ENCODE results near the gene RAI14. TPM values are rescaled to one million over a fixed set of nuclear protein-coding genes. Genes with fewer than 3 reads are reported as not detected.
"Not testable (repeated sequence)": the region's sequence is repeated elsewhere in the genome, so short reads cannot be mapped to it uniquely, and the experiment has no call there.

RAI14 gene
- total and polyA plus RNA-seq, 4 experiments from 2014 or later, result 0.15 to 2.6 (median 2.1) TPM

- Mint-ChIP-seq H3K36me3 (peaks cover 2 to 15% of the 10 kb centered on the region in 2 donors), H3K9me3 (peaks cover 0 to 2% (median 0%) of the 10 kb centered on the region in 8 donors), H3K4me3 (no peak overlapping the region), H3K27ac (no peak overlapping the region), H3K27me3 (peaks cover 0 to 6% of the 10 kb centered on the region in 2 donors), H3K4me1 (no peaks in the 10 kb centered on the region)
- Histone ChIP-seq H3K27me3 (ENCODE audit: insufficient read depth, low read length) (no peaks in the 10 kb centered on the region), H3K4me3 (ENCODE audit: low read length in 2 of 2) (no peak overlapping the region), H3K4me1 (ENCODE audit: insufficient read depth, low read length) (no peaks in the 10 kb centered on the region), H3K27ac (ENCODE audit: low read depth, low read length) (no peak overlapping the region), H3K9me3 (ENCODE audit: control insufficient read depth in 1 of 2, low read length in 2 of 2) (no peaks in the 10 kb centered on the region), H3K36me3 (ENCODE audit: insufficient read depth, low read length) (no peaks in the 10 kb centered on the region)
- ChIA-PET POLR2A (ENCODE audit: partially characterized antibody) (no interaction called here), CTCF (ENCODE audit: partially characterized antibody) (no interaction called here)
- DNase-seq, result no peak
- intact Hi-C loops (cut with micrococcal nuclease), result no loop called here
Measured at GRCh38 chr5:34767180-34767579, 111.1 kb downstream of the RAI14 start.

DNA sequence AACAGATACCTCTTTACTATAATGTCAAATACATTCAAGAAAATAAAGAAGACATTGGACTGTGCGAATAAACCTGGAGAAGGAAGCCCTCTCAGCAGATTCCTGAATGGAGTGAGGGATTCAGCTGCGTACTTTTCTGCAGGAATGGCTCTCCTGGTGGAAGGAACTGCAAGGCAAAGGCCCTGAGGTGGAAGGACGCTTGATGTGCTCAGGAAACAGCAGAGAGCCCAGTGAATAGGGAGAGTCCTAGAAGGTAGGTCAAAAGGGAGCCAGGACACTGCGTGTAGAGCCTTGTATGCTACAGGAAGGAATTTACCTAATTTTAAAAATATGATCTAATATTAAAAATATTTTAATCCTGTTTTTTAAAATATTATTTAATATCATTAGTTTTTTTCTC is 114.4 kb downstream of the RAI14 start:
- peaks cover 3 to 4% of the 10 kb centered on the region in 2 donors for H3K36me3 Mint-ChIP-seq
- H3K4me1 ChIP-seq (ENCODE audit: insufficient read depth, low read length), result no peaks in the 10 kb centered on the region
- DNase-seq, result no peak
- POLR2A ChIA-PET (ENCODE audit: partially characterized antibody), result no interaction called here
- H3K27me3 Mint-ChIP-seq, result peaks cover 5 to 10% of the 10 kb centered on the region in 2 donors
- no peaks in the 10 kb centered on the region for H3K27me3 ChIP-seq (ENCODE audit: insufficient read depth, low read length)
- no peaks in the 10 kb centered on the region for H3K36me3 ChIP-seq (ENCODE audit: insufficient read depth, low read length)
- intact Hi-C loops (cut with micrococcal nuclease), result no loop called here
- no peak overlapping the region for H3K27ac ChIP-seq (ENCODE audit: low read depth, low read length)
- peaks cover 0 to 24% (median 15%) of the 10 kb centered on the region in 8 donors for H3K9me3 Mint-ChIP-seq
- no peaks in the 10 kb centered on the region for H3K9me3 ChIP-seq (ENCODE audit: control insufficient read depth in 1 of 2, low read length in 2 of 2)
- H3K27ac Mint-ChIP-seq, result no peak overlapping the region
- no peak overlapping the region for H3K4me3 ChIP-seq (ENCODE audit: low read length in 2 of 2)
- H3K4me1 Mint-ChIP-seq, result no peaks in the 10 kb centered on the region
- H3K4me3 Mint-ChIP-seq, result no peak overlapping the region
- CTCF ChIA-PET (ENCODE audit: partially characterized antibody), result no interaction called here

GRCh38 chr5:34771076-34771475 is 114.9 kb downstream of the RAI14 start:
- POLR2A ChIA-PET (ENCODE audit: partially characterized antibody), result no interaction called here
- peaks cover 3 to 4% of the 10 kb centered on the region in 2 donors for H3K36me3 Mint-ChIP-seq
- H3K9me3 ChIP-seq (ENCODE audit: control insufficient read depth in 1 of 2, low read length in 2 of 2), result no peaks in the 10 kb centered on the region
- H3K4me3 ChIP-seq (ENCODE audit: low read length in 2 of 2), result no peak overlapping the region
- peaks cover 6 to 10% of the 10 kb centered on the region in 2 donors for H3K27me3 Mint-ChIP-seq
- H3K36me3 ChIP-seq (ENCODE audit: insufficient read depth, low read length), result no peaks in the 10 kb centered on the region
- H3K27ac ChIP-seq (ENCODE audit: low read depth, low read length), result no peak overlapping the region
- no peaks in the 10 kb centered on the region for H3K4me1 ChIP-seq (ENCODE audit: insufficient read depth, low read length)
- intact Hi-C loops (cut with micrococcal nuclease), result no loop called here
- DNase-seq, result no peak
- peaks cover 2 to 28% (median 17%) of the 10 kb centered on the region in 8 donors for H3K9me3 Mint-ChIP-seq
- no peaks in the 10 kb centered on the region for H3K4me1 Mint-ChIP-seq
- CTCF ChIA-PET (ENCODE audit: partially characterized antibody), result no interaction called here
- peak overlapping the region in 1 of 7 donors; percentile 6 for H3K27ac Mint-ChIP-seq
- H3K27me3 ChIP-seq (ENCODE audit: insufficient read depth, low read length), result no peaks in the 10 kb centered on the region
- no peak overlapping the region for H3K4me3 Mint-ChIP-seq

DNA sequence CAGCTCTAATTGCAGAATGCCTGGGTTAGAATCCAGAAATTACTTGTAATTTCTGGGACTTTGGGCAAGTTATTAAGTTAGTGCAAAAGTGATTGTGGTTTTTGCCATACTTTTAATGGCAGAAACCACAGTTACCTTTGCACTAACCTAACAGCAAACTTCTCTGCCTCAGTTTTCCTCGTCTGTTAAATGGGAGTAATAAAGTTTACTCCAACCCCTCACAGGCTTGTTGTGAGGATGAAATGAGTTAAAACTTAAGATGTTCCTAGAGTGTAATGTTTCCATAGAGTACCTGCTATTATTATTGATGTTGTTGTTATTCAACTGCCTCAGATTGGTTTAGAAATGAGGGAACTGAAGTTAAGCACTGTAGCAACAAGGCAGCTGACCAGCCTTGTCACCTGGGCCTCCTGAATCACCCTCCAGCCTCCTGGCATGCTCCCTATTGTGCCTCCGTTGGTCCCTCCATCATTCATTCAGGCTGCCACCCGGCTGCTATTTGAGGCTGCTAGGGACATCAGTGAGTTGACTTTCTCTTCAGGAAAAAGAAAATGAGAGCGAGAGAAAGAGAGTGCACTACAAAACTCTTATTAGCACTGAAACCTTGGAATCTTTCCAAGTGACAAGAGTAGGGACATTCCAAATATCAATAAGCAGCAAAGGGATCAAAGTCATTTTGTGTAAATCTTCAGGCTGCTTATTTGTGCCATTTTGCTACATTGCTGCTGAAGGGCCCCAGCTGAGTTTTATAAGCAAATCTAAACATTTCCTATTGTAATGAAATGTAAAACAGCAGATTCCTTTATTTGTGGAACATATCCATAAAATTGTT is 116.4 kb downstream of the RAI14 start:
- ChIA-PET CTCF (ENCODE audit: partially characterized antibody) (no interaction called here), POLR2A (ENCODE audit: partially characterized antibody) (no interaction called here)
- Mint-ChIP-seq H3K9me3 (peaks cover 2 to 33% (median 17%) of the 10 kb centered on the region in 8 donors), H3K36me3 (peaks cover 2 to 3% of the 10 kb centered on the region in 2 donors), H3K4me1 (no peaks in the 10 kb centered on the region), H3K4me3 (no peak overlapping the region), H3K27ac (no peak overlapping the region), H3K27me3 (peaks cover 6 to 9% of the 10 kb centered on the region in 2 donors)
- no peak overlapping the region for H3K4me3 ChIP-seq (ENCODE audit: low read length in 2 of 2)
- DNase-seq, result no peak
- H3K36me3 ChIP-seq (ENCODE audit: insufficient read depth, low read length), result no peaks in the 10 kb centered on the region
- no peaks in the 10 kb centered on the region for H3K9me3 ChIP-seq (ENCODE audit: control insufficient read depth in 1 of 2, low read length in 2 of 2)
- H3K27me3 ChIP-seq (ENCODE audit: insufficient read depth, low read length), result no peaks in the 10 kb centered on the region
- no peak overlapping the region for H3K27ac ChIP-seq (ENCODE audit: low read depth, low read length)
- intact Hi-C loops (cut with micrococcal nuclease), result no loop called here
- H3K4me1 ChIP-seq (ENCODE audit: insufficient read depth, low read length), result no peaks in the 10 kb centered on the region

DNA sequence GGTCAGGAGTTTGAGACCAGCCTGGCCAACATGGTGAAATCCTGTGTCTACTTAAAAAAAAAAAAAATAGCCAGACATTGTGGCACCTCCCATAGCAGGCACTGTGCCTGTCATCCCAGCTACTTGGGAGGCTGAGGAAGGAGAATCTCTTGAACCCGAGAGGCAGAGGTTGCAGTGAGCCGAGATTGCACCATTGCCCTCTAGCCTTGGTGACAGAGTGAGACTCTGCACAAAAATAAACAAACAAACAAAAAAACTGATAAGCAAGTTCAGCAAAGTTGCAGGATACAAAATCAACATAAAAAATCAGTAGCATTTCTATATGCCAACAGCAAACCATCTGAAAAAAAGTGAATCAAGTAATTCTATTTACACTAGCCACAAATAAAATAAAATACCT is 118.0 kb downstream of the RAI14 start:
- Mint-ChIP-seq H3K27me3 (peaks cover 6 to 9% of the 10 kb centered on the region in 2 donors), H3K9me3 (peaks cover 2 to 33% (median 17%) of the 10 kb centered on the region in 8 donors), H3K4me3 (no peak overlapping the region), H3K4me1 (no peaks in the 10 kb centered on the region), H3K36me3 (peaks cover 2 to 3% of the 10 kb centered on the region in 2 donors), H3K27ac (no peak overlapping the region)
- no peaks in the 10 kb centered on the region for H3K36me3 ChIP-seq (ENCODE audit: insufficient read depth, low read length)
- H3K4me1 ChIP-seq (ENCODE audit: insufficient read depth, low read length), result no peaks in the 10 kb centered on the region
- DNase-seq, result no peak
- no peaks in the 10 kb centered on the region for H3K27me3 ChIP-seq (ENCODE audit: insufficient read depth, low read length)
- intact Hi-C loops (cut with micrococcal nuclease), result no loop called here
- H3K9me3 ChIP-seq (ENCODE audit: control insufficient read depth in 1 of 2, low read length in 2 of 2), result no peaks in the 10 kb centered on the region
- ChIA-PET POLR2A (ENCODE audit: partially characterized antibody) (no interaction called here), CTCF (ENCODE audit: partially characterized antibody) (no interaction called here)
- no peak overlapping the region for H3K4me3 ChIP-seq (ENCODE audit: low read length in 2 of 2)
- H3K27ac ChIP-seq (ENCODE audit: low read depth, low read length), result no peak overlapping the region

- CTCF ChIA-PET (ENCODE audit: partially characterized antibody); H3K4me1 Mint-ChIP-seq; H3K36me3 Mint-ChIP-seq; H3K27me3 Mint-ChIP-seq; H3K9me3 ChIP-seq (ENCODE audit: control insufficient read depth in 1 of 2, low read length in 2 of 2); H3K27ac ChIP-seq (ENCODE audit: low read depth, low read length); intact Hi-C loops (cut with micrococcal nuclease); H3K4me3 ChIP-seq (ENCODE audit: low read length in 2 of 2); H3K27ac Mint-ChIP-seq; H3K36me3 ChIP-seq (ENCODE audit: insufficient read depth, low read length); H3K27me3 ChIP-seq (ENCODE audit: insufficient read depth, low read length); POLR2A ChIA-PET (ENCODE audit: partially characterized antibody); DNase-seq; H3K4me1 ChIP-seq (ENCODE audit: insufficient read depth, low read length): not testable (repeated sequence)
- H3K4me3 Mint-ChIP-seq, result peak overlapping the region in 1 of 8 donors; percentile 19
- peaks cover 2 to 33% (median 17%) of the 10 kb centered on the region in 8 donors for H3K9me3 Mint-ChIP-seq
Measured at GRCh38 chr5:34774678-34775077, 118.5 kb downstream of the RAI14 start.

GRCh38 chr5:34775886-34776285 is 119.8 kb downstream of the RAI14 start:
- POLR2A ChIA-PET (ENCODE audit: partially characterized antibody), result no interaction called here
- Histone ChIP-seq H3K27me3 (ENCODE audit: insufficient read depth, low read length) (no peaks in the 10 kb centered on the region), H3K4me1 (ENCODE audit: insufficient read depth, low read length) (no peaks in the 10 kb centered on the region), H3K4me3 (ENCODE audit: low read length in 2 of 2) (no peak overlapping the region), H3K9me3 (ENCODE audit: control insufficient read depth in 1 of 2, low read length in 2 of 2) (no peaks in the 10 kb centered on the region), H3K27ac (ENCODE audit: low read depth, low read length) (no peak overlapping the region), H3K36me3 (ENCODE audit: insufficient read depth, low read length) (no peaks in the 10 kb centered on the region)
- intact Hi-C loops (cut with micrococcal nuclease), result no loop called here
- CTCF ChIA-PET (ENCODE audit: partially characterized antibody), result no interaction called here
- Mint-ChIP-seq H3K36me3 (peaks cover 2 to 3% of the 10 kb centered on the region in 2 donors), H3K4me1 (no peaks in the 10 kb centered on the region), H3K9me3 (peaks cover 2 to 33% (median 18%) of the 10 kb centered on the region in 8 donors), H3K27ac (no peak overlapping the region), H3K4me3 (no peak overlapping the region), H3K27me3 (peaks cover 6 to 8% of the 10 kb centered on the region in 2 donors)
- DNase-seq, result no peak
